AG08395 (cell line): ENCODE measurements around the gene CKS1B.

Experiments used
- DNase-seq: peaks from one replicate; pipeline ENCODE4 v3.0.0; 2012; ENCODE audit warnings: mixed read lengths, low spot score

Gene CKS1B

DNA sequence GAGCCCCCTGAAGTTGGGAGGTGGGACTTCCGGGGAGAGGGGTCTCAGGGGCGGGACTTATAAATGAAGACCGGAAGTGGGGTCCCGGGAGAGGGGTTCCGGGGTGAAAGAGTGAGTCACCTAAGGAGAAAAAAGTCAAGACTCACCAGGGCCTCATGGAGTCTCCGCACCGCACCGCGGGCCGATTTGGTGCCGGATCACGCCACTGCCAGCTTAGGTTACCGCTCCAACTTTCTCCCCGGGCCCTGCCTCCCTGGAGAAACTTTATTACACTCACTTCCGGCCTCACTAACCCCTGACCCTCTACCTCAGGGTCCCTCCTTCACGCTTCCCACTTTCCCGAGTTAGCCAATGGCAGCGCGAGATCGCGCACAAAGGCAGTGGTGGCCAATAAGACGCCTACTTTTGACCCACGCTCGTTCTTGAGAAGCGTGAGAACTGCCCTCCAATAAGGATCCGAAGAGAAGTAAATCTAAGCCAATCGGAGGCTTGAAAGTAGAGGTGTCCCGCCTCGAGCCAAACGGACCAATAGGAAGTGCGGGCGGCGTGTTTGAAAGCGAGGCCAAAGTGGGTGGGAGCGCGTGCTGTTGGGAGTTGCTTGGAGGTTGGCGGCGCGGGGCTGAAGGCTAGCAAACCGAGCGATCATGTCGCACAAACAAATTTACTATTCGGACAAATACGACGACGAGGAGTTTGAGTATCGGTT lies at the start of gene CKS1B:
Gene CKS1B, plus strand, starts transcription at position 580 of the 706 bp plus-strand sequence. Its CDS starts 65 bp downstream, at position 645.
- DNase-seq, result peak; percentile 98

DNA sequence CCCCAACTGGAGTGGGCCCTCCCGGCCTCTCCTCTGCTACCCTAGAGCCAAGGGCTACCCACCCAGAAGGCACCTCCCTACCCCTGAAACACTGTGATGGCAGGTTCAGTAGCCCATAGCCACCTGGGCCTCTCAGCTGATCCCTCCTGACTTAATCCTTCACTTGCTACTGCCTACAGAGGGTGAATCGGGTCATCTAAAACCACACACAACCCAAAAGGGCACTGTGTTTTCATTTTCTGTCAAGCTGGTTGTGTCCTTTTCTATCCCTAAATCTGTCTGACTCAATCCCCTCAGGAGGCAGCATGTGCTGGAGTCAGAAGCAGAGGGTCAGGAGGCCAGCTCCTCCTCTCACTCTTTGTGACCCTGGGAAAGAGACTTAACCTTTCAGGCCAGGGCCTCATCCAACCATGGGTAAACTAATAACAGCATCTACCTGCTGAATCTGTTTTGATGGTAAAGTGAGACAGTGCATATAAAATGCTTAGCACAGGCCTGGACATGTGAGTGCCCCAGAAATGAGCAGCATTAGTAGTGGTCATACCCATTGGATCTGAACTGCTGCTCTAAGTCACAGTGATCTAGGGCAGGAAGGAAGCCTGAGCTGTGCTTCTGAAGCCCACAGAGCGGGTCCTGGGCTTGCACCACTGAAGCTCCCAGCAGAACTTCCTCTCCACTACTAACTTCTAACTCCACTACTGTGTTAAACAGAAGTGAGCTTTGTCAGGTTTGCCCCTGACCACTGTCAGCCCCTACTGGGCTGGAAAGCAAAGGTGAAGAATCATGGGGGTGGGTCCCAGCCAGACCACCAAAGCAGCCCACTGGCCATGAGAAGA lies 48.9 kb upstream of the CKS1B start:
- DNase-seq, result no peak

DNA sequence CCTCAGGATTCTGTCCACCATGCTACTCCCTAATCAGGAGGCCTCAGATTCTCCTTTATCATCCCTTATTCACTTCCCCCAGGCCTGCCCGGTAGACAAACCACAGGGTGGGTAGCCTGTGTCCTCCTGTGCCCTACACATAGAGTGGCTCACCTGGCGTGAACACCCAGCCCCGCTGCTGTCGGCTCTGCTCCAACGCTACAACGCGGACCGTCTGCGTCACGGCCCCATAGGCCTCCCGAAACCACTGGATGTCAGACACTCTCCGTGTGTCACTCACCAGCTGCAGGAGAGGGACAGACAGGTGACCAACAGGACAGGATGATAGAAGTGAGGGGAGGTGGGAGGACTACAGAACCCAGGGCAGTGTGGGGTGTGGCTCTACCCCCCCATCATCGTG lies 48.3 kb upstream of the CKS1B start:
- DNase-seq, result no peak

DNA sequence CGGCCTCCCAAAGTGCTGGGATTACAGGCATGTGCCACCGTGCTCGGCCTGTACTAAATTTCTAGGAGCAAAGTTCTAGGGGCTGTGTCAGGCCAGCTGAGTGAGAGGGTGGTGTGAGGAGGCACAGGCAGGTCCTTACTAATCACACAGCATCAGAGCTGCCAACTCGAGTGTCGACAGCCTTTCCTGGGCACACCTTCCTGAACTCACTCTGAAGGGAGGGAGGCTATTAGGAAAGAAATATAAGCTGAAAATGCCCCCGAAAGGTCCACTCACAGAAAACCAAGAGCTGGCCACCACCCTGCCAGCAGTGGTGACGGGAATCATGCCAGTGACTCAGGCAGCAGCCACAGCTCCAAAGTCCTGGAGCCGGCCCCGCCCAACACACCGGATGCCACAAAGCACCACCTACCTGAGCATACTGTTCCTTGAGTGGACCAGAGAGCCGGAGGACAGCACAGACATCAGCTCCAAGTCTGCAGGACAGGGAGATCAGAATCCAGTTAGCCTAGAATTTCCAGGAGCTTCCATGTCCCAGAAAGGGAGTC lies 42.5 kb upstream of the CKS1B start:
- no peak for DNase-seq

DNA sequence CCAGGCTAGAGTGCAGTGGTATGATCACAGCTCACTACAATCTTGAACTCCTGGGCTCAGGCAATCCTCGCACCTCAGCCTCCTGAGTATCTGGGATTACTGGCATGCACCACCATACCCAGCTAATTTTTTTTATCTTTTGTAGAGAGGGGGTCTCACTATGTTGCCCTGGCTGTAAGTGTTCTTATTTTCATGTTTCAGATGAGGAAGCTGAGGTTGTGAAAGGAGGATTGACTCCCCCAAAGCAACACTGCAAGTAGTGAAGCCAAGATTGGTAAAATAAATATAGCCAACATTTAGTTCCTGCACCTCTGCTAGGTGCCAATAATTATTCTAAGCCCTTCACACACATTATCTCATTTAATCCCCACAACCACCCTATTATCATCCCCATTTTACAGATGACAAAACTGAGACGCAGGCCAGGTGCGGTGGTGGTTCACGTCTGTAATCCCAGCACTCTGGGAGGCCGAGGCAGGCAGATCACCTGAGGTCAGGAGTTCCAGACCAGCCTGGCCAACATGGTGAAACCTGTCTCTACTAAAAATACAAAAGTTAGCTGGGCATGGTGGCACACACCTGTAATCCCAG lies 40.0 kb upstream of the CKS1B start:
- no peak for DNase-seq

DNA sequence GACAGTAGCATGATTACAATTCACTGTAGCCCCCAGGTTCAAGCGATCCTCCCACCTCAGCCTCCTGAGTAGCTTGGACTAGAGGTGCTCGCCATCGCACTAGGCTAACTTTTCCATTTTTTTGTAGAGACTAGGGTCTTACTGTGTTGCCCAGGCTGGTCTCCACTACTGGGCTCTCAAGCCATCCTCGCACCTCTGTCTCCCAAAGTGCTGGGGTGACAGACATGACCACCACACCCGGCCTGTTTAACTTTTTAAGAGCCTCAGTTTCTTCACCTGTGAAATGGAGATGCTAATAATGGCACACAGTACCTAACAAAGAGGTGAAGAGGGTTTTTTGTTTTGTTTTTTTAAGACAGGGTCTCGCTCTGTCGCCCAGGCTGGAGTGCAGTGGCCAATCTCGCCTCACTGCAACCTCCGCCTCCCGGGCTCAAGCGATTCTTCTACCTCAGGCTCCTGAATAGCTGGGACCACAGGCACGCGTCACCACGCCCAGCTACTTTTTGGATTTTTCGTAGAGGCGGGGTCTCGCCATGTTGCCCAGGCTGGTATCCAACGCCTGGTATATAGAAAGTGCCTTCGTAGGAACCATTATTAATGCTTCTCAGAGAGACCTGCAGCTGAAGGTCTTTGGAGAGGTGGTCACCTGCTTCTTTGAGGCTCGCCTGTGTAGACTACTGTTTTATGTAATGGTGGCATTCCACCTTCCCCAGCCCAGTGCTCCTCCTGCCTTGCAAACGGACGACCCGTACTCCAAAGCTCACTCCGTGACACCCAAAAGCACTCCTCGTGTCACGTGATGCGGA lies 38.5 kb upstream of the CKS1B start:
- DNase-seq, result no peak

DNA sequence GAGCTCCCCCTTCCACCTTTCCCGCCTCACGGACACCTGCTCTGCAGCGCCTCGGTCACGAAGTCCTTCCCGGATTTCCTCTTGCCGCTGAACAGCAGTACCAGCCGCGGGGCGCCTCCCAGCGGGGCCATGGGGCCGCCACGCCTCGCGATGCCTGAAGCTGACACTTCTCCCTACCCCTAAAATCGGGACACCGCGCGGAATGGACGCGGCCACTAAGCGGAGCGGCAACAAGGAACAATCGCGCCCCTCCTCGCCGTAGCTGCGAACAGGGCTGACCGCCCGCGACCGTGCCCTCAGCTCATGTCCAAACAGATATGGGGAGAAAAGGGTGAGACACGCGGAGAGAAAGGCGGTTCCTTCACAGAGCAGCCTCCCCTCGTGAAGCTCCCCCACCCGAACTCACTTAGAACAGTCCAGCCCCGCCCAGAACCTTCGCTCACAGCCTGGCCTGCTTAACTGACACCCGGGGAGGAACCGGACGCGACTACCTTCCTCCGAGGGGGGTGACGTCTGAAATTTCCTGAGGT lies 37.9 kb upstream of the CKS1B start, which contains the start of gene PMVK:
Gene PMVK, minus strand, starts transcription at position 165 of the 530 bp plus-strand sequence. Its CDS starts 34 bp downstream, at position 131.
- DNase-seq, result peak; percentile 98

DNA sequence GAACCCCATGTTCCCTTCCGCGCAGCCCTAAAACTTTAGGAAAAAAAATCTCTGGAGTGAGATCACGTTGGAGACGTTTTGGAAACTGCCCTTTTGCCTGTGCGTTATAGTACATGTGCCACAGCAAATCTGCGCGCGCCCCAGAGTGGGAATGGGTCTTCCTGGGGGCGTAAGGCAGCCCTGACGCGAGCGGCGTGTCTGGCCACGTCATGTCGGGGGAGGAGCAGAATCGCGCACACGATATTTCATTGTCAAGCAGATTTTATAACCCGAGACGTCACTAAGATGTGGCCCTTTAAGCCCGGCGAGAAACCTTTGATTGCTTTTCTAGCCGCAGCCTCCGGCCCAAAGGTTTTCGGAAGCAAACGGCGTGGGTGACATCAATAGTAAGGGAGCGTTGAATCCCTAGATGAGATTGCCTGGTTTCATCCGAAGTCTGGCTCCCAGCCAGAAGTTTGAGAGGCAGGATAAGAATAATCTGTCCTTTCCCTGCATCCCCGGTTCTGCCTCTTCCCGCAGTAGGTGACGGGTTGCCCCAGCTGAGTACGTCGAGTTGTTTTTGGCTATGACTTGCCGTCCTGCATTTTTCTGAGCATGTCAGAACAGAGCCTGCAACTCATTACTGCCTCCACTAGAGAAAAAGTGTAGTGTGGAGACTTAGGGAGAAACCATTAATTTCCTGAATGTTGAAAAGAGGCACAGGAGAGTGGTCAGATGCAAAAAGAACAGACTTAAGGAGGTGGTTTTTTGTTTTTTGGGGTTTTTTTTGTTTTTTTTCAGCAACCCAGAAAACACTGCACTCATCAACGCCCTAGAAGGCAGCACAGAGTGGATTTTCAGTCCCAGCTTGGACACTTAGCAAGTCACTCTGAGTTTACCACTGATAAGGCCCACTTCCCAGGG lies 37.1 kb upstream of the CKS1B start:
- DNase-seq, result peak; percentile 96

DNA sequence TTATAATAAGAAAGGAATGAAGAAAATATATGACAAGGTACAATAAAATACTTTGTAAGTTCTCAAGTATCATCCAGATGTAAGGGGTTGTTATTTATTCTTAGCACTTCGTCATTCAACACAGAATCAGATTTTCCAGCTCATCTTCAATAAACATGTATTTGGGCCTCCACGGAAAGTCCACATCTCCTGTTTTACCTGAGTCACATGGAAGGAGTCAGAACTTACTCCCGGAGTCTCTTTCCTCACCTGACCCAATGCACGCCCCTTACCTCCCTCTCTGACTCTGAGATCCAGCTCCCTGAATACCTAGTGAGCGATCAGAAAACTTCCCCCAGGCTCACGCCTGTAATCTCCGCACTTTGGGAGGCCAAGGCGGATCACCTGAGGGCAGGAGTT lies 36.5 kb upstream of the CKS1B start:
- no peak for DNase-seq

DNA sequence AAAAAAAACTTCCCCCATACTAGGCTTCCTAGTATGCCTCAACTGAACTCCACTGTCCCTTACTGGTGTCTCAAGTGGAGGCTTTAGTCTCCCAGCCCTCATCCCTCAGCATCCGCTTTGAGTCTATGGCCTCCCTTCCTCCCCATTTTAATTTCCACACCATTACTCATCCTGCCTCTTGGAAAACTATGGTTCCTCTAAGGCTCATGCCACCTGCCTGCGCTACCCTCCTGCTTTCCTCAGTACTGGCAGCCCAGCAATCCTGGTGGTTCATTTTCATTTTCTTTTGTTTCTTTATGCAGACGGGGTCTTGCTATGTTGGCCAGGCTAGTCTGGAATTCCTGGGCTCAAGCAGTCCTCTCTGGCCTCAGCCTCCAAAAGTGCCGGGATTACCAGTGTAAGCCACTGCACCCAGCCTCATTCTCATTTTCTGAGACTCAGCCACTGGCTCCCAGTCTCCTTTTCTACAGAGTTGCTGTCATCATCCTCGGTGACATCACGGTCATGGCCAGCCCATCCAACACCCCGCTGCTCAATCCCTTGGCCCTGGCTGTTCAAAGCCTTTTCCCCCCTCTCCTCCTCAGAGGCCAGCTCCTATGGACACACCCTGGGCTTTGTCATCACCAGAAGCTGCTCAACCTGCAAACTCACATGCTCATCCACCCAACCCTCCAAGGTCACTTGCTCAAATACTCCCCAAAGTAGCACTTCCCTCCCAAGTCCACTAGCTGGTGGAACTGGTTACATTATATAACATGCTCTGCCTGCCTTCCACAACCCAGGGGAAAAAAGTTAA lies 35.7 kb upstream of the CKS1B start:
- DNase-seq, result no peak

DNA sequence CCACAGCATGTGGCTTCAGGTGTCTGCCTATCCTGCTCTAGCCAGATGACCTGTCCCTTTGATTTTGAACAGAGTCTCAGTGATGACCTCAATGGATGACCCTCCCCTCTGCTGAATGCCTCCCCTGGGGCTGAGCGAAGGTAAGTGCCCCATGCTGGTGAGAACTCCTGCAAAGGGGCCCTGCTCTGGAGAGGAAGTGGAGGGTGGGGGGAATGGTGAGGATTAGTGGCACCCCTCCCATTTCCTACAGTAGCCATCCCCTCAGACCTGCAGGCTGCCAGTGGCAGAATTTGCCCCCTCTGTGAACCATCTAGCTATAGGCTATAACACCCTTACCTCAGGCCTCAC lies 34.3 kb upstream of the CKS1B start:
- DNase-seq, result no peak

DNA sequence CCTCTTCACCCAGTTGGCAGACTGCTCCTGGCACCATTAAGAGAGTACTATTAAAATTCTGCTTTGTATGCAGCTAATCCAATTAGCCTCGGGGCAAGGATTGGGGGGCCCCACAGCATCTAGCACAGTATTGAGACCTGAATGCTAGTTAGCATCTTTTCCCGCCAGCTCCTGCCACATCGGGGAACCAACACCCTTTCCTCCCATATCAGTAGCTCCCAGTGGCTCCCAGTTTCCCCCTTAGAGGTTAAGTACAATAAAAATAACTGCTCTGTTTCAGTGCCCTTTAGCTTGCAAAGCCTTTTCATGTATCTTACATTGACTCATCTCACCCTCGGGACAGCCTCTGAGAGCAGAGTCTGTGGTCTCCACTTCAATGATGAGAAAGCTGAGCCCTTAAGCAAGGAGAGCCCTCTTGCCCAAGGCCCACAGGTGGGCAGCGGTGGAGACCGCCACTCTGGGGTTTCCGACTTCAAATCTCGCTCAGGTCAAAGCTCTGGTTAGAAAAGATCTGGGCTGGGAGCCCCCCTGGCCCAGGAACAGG lies 33.8 kb upstream of the CKS1B start:
- DNase-seq, result no peak

DNA sequence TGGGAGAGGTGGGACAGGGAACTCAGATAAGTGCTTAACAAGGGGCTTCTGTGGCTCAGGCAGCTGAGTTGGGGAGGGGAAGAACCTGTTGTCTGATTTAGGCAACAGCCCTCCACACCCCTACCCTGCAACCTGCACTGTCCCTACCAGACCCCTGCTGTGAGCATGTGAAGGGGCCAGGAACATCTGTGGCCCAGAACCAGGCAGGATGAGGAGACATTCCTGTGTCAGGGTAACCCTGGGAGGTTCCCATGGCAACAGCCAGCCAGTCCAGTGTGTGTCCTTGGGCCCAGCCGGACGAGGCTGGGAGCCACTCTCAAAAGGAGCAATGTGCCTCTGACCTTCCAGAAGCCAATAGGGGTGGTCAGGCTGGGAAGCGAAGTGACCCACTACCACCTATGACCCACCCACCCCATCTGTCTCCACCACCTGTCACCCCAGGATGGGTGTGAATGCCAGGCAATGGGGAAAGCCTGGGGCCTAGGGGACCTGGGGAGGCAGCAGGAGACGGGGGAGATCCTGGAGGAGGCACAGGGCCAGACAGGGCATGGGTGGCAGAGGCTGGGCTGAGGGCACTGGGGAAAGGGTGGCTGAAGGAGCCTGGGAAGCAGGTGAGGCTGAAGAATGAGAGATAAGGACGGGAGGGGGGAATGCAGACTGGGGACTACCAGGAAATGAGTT lies 33.0 kb upstream of the CKS1B start:
- DNase-seq, result peak; percentile 11

DNA sequence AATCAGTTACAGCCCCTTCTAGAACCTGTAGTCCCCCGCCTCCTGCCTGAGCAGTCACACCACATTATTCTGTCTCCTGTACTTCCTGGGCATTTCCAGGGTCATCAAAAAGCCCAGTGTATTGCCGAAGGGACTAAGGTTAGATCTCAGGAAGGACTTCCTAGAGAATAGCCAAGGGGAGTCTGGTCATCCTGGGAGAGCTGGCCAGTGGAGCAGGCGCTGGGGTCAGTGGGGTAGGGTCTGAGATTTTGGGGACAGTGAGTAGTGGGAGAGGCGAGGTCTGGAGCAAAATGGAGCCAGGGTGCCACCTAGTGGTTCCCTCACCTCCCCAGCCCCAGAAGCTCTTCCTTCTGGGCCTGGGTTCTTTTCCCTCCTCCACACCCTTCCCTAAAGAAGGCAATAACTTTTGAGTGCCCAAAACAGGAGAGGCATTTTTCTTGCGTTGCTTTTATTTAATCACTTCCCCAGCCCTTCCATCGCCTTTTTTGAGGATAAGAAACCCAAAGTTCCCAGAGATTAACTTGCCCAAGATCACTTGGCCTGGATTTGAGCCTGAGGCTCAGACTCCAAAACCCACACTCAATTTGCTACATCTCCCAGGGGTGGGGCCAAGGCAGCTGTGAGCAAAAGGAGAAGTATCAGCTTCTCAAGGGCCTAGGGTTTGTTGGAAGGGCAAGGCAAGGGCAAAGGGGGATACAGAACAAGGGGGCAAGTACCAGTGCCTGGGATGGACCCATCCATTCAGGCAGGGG lies 30.7 kb upstream of the CKS1B start:
- DNase-seq, result peak; percentile 56

DNA sequence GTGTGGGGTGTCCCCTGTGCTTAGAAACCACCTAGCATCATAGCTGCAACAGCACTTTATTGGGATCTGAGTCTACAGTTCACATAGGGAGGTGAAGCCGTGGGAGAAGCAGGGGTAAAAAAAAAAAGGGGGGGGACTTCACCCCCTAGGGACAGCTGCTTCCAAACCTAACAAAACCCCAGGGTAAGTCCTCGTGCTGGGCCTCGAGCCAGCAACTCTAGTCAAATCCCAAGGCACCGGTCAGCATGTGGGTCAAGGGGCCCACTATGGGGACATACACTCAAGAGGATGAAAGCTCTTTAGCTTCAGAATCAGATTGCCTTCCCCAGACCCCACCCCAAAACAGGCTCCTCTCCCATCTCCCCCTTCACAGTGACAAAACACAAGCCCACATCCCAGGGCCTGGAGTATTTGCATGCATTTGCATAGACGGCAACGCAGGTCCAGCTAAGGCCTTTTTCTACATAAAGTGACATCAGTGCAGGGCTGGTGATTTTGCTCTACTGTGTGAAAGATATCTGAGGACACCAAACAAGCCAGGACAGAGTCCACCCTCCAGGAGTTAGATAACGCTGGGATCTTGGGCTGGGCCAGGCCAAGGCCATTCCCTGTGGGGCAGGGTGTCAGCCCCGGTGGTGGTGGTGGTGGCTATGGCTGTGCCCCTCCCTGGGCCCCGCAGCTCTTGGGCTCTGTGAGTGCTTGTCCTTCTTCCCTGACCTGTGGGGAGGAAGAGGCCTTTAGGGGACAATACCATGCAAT lies 29.9 kb upstream of the CKS1B start:
- no peak for DNase-seq

DNA sequence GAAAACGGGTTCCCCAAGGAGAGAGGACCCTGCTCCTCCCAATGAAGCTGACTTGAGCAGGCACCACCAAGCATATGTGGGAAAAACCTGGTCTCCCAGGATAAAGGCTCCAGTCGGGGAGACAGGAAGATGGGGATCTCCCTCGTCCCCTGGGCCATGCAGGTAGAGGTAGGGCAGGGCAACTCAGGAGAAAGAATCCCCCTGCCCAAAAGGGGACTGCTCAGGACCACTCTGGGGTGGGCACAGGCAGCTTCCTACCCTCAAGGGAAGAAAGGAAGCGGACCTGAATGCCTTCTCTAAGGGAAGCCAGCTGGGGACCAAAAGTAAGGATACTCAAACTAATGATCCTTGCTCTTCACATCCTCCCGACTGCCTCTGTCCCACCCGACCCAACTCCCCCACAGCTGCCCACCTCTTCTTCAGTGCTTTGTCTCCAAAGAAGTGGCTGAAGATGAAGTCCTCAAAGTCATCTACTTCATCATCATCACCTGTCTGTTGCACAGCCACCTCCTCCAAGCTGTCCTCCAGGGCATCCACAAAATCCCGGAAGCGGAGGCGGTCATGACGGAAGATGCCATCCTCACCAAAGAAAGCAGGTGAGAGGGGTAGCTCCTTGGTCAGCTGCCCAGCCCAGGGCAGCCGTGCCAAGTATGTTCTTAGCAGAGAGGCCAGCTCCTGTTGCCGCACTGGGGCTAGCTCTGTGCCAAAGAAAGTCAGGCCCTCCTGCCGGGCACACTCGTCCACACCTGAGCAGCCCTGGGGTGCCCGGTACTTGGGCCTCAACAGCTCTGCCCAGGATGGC lies 29.1 kb upstream of the CKS1B start:
- no peak for DNase-seq
